ENCODE data around the gene IL2RA.

The IL2RA gene

DNA sequence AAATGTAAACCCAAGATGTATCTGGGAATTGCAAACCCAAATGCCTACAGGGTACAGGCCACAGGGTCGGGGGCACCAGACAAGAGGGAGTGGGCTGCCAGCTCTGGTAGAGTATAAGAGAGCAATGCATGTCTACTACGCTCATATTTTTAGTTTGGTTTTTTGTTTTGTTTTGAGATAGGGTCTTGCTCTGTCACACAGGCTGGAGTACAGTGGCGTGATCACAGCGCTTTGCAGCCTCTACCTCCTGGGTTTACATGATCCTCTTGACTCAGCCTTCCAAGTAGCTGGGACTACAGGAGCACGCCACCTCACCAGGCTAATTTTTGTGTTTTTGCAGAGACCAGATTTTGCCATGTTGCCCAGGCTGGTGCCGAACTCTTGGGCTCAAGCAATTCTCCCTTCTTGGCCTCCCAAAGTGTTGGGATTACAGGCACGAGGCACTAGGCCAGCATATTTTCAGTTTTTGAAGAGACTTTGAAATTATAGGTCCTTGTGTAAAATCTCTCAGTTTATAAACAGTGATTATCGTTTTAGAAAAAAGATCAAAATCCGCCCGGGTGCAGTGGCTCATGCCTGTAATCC lies 73.7 kb downstream of the IL2RA start:
- DNase-seq, result no peak

DNA sequence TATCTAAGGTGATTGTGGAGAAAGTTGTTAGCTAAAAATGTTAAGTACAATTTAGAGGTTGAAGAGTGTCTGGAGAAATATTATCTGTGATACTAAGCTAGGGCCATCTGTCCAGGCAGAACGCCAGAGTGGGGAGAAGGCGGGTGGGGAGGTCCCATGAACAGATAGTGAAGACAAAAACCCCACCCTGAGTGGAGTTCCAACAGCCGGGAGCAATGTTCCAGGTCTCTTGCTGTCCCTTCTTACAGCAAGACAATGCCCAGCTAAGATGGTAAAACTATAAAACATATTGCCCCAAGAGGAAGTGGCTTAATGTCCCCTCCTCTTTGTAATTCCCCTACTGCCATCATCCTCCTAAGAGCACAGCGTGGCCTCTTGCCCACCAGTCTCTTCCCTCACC lies 74.4 kb downstream of the IL2RA start:
- no peak for DNase-seq

DNA sequence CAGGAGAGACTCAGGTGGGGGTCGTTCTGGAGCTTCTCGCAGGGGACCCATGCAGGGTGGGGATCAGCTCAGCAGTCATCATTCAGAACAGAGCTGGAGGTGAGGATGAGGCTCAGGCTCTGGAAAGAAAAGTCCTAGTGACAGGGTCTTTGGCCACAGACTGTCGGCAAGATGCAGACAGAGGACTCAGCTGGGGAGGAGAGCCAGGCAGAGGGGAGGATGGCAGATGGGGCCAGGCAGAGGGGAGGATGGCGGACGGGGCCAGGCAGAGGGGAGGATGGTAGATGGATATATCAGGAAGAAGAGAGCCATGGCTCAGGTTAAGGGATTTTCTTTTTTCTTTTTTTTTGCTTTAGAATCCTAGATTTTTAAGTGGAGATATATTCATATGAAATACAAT lies 77.1 kb downstream of the IL2RA start:
- DNase-seq, result no peak

DNA sequence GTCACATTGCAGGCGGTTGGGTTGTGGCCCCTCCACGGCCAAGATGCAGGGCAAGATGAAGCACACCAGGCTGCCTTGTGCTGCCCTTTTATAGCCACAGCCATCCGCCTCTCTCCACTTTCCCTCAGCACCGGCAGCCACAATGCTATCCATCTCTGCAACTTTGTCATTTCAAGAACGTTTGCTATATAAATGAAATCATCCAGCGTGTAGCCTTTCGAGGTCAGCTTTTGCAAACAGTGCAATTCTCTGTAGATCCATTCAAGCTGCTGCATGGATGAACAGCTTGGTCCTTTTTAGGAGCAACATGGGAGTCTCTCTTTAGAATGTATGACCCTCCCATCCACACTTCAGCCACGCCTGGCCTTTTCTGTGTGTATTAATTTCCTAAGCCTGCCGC lies 78.4 kb downstream of the IL2RA start:
- no peak for DNase-seq

DNA sequence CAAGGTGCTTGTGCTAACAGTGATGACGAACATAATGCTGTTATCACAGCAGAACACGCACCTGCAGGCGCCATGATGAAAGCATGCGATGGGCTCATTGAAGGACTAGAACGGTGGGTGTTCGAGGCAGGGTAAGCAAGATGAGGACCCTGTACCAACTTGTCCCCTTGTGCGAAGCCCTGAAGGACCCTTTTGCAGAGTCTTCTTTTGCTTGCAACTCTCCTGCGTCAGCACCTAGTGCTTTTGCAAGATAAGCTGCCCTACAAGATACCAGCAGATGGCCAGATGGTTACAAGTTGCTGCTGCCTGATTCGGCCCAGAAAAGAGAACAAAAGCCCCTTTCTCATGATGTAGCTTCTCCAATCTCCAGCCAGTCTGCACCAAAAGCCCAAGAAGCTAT lies 80.6 kb downstream of the IL2RA start:
- no peak for DNase-seq

DNA sequence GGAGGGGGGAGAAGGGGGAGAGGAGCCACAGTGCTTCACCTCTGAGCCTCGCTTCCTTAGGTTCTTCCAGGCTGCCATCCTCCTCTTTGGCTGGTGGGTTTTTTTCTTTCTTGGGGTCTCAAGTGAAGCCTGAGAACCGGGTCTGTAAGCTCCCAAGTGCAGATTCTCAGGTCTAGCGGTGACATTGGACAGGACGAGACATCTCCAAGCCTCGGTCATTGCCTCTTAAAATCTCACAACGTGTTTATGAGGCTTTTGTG lies 84.0 kb downstream of the IL2RA start:
- DNase-seq, result no peak

DNA sequence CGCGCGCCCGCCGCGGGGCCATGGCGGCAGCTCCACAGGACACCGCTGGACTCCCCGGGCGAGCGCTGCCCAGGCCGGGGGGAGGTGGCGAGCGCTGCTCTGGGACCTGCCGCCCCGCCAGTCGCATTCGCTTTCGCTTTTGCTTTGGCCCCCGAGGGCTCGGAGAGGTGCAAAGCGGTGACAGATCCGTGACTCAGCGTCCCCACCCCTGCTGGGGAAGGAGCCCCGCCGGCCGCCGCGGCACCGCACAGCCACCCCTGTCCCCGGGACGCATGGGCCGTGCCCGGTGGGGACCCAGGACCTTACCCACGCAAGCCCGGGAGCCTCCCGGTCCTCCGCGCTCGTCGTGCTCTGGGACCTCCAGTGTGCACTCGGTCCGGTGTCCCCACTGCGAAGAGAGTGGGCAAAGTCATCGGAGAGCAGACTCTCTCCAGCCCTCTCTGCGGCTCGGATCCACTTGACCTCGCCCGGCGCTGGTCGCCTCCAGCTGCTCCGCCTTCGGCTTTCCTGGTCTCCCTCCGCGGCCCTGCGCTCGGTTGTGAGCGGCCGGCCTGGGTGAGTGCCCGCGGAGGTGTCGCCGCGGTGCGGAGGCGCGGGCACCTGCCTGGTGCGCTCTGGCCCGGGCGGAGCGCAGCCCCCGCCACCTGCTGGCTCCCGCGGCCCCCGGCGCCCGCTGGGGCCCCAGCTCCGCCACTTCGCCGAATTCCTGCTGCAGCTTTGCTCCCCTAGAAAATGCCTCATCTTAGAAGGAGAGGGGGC lies 84.5 kb downstream of the IL2RA start, which contains the start of gene IL15RA:
Gene IL15RA, minus strand, starts transcription at position 73 of the 759 bp plus-strand sequence. Its CDS starts 51 bp downstream, at position 22.
- DNase-seq, result peak in 13 of 56 donors; percentile 7 to 48 (median 35)

DNA sequence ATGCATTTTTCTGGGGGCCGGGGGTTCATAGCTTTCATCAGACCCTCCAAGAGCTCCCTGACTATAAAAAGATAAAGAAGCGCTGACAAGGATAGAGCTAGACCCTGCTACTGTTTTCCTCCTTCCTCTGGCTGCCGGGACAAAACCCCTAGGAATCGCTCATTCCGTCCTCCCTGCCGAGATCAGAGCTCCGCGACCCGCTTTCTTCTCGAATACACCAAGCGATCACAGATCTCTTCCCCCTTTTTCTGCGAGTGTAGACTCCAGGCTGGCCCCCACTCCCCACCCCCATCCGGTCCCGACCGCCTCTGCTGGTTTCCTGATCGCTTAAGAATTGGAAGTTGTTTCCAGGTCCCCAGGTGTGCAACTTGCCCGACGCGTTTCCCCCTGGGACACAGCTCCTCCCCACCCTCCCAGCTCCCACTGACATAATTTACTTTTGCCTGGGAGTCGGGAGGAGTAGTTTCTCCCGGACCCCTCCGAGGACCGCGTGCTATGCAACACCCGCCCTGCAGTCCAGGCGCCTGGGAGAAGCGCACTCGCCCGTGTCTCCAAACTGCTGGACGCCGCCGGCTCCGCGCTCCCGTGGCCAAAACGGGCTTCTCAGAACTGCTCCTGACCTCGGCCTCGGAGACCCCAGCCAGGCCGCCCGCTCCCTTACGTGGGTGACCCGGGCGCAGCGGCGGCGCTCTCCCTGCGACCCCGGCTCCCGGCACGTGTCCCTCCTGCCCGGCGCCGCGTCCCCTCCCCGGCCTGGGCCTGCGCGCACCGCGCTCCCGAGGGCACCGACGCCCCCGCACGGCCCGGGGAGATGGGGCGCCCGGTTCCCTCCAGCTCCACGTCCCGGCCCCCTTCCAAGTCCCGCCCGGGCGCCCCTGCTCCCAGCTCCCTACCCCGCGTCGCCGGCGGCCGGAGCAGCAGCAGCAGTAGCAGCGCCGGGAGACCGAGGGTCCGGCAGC lies 85.4 kb downstream of the IL2RA start:
- peak in 7 of 56 donors; percentile 3 to 45 (median 35) for DNase-seq

DNA sequence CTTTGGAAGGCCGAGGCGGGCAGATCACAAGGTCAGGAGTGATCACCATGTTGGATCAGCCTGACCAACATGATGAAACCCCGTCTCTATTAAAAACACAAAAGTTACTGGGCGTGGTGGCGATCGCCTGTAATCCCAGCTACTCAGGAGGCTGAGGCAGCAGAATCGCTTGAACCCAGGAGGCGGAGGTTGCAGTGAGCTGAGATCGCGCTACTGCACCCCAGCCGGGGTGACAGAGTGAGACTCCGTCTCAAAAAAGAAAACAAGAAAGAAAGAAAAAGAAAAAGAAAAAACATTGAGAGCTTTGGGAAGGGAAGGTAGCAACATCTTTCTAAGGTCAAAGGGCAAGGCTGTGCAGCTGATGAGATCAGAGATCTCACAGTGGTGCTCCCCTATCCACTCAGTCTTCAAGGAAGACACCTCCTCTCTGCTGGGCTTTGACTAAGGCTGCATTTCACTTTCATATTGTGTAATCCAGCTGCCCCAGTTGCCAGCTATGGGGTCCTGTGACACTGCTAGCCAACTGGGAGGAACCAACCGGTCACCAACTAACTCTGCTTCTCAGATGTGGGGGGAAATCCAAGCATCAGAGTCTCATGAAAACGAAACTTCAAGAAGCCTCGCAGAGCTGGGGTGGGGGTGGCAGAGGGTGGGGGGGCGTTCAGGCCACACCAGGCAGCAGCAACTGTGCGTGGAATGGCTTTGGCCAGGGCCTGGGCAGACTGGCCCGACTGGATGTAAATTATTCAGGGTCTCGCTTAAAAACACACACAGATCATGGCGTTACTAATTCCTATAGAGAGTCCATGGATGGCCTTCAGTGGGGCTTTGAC lies 86.3 kb downstream of the IL2RA start:
- DNase-seq, result peak in 5 of 56 donors; percentile 1 to 35 (median 24)

DNA sequence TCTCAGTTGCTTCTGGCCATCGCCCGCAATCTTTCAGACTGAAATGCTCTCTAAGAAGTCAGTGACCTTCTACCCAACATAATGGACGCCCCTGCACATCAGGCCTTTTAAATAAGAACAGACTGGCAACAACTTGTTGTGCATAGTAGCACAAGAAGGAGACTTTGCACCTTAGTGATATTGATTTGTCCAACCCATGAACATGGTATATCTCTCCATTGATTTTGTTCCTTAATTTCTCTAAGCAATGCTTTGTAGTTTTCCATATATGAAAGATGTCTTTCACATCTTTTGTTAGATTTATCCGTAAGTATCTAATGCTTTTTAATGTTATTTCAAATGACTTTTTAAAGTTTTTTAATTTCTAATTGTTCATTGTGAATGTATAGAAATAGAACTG lies 89.1 kb downstream of the IL2RA start:
- no peak for DNase-seq

DNA sequence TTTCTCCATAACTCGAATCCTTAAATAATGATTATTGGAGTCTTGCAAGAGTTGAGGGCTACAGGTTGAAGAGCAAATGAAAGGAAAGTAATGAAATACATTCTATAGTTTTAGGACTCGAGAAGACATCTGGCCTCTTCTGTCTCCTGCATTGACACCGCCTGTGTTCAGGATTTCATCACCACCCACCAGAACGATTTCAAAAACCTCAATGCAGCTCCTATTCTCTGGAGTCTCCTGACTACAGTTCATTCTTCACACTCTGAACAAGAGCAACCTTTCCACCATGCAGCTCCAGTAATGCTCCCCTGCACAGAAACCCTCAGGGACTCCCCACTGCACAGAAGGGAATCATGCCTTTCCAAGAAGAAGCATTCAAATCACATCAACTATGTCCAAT lies 90.3 kb downstream of the IL2RA start:
- no peak for DNase-seq

DNA sequence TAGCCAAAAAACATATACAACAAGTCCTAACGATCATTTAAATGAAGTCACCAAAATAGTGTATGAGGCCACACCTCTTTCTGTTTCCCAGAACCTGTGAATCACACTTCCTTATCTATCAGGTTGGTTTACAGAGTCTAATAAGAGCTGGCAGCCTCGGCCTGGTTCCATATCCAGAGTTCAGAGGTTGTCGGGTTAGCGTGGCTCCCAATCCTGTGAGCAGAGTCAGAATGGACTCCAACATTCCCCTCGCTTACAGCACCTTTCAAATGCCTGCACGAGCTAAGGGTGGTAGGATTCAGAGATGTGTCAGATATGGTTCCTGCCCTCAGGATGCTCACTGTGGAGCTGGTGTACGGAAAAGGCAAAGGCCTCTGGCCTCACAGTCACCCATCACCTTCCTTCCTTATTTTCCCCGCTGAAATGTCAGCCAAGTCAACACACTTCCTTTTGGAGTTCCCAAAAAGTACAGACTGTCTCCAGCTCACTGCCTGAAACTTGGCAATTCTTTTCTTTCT lies 90.8 kb downstream of the IL2RA start:
- no peak for DNase-seq

DNA sequence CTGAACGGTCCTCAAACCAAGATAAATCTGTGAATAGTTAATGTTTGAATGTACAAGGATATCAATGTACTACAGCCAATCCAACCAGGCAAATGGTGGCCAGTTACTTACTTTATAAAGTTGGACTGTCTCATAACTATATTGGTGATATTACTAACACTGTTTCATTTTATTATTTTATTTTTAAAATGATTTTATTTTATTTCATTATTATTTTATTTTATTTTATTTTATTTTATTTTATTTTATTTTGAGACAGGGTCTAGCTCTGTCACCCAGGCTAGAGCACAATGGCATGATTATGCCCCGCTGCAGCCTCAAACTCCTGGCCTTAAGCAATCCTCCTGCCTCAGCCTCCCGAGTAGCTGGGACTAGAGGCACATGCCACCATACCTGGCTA lies 91.6 kb downstream of the IL2RA start:
- no peak for DNase-seq

DNA sequence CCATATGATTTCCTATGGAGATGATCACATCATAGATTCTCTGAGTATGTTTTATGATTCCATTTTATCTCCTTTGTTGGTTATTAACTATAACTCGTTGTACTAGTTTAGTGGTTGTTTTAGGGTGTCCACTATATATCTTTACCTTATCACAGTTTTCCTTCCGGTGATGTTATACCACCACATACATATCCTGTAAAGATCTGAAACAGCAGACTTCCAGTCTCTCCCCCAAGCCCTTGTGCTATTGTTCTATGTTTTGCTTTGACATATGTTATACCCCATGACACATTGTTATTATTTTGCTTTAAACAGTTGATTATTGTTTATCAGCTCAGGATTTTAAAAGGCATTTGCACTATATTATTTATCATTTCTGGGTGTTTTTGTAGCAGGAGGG lies 92.1 kb downstream of the IL2RA start:
- no peak for DNase-seq

DNA sequence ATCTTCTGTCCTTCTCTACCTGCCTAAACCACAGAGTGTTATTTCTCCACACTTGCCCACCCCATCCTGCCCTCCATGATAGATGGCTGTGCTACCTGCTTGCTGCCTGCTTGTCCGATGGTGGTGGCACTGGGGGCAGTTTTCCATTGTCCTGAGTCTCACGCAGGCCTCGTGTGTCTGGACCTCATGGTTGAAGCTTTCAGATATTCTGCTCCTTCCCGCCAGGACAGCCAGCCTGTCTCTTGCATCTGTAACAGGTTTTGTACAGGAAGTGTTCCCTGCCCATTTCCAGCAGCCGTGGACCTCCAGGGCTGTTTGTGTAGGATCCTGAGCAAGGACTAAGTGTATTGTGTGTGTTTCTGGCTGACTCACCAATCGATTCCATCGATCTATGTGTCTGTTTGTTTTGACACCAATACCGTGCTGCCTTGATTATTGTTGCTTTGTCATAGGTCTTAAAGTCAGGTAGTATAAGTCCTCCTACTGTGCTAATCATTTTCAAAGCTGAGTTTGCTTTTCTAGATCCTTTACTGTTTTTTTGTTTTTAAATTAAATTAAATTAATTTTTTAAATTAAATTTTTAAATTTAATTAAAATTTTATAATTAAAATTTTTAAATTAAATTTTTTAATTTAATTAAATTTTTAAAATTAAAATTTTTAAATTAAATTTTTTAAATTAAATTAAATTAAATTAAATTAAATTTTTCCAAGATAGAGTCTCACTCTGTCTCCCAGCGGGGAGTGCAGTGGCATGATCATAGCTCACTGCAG lies 93.3 kb downstream of the IL2RA start:
- DNase-seq, result no peak

DNA sequence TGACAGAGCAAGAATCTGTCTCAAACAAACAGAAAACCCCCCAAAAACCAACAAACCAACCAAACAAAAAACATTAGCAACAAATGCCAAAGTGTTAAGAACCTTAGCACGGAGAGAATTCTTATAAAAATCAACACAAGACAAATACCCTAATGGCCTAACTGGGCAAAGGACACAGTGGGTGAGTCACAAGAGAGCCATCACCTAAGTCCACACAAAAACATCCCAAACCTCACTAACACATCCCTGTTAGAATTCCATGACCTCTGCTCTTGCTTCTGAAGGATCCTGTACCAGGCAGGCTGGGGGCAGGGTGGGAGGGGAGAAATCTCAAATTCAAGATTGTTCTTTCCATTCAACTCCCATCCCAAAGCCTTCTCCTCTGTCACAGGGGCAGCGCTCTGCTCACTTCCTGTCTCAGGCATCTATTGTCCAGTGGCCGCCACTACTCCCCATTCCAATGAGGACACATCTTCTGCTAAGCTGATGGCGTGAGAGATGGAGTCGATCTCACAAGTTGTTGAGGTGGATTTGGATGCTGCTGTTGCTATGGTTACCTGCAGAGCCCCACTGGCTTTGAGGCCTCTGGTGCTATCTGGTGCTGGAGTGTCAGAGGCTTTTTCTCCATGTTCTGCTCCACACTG lies 94.0 kb downstream of the IL2RA start:
- no peak for DNase-seq

DNA sequence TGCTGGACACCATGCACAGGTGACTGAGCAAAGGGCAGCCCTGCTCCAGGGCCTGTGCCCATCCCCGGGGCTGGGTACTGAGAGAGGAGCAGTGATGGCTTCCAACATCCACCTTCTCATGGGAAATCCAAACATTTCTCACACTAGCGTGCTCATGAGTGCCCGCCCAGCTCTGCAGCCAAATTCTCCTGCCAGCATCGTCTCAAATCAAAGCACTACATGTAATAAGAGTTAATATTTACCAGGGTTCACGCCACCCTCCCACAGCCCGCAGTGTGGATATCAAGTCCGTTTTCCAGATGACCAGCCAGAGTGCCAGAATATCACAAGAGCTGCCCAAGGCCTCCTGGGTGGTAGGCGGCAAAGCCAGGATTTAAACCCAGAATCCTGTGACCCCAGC lies 96.9 kb downstream of the IL2RA start:
- DNase-seq, result no peak

DNA sequence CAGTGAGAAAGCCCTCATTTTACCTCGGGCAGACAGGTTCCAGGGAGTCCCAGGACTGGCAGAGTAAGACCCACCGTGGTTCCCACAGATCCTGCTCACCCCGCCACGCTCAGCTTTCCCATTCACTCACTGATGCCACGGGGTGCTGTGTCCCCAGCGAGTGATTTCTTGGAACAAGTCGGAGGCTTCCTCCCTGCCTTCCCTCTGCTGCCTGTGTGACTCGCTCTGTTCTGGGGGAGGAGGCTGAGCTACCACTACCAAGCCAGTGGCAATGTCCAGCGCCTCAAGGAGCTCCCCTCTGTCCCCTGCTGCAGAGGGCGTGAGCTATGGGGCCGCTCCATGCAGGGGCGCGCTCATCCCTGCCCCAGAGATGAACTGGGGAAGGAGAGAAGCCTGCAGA lies 97.4 kb downstream of the IL2RA start:
- DNase-seq, result no peak

DNA sequence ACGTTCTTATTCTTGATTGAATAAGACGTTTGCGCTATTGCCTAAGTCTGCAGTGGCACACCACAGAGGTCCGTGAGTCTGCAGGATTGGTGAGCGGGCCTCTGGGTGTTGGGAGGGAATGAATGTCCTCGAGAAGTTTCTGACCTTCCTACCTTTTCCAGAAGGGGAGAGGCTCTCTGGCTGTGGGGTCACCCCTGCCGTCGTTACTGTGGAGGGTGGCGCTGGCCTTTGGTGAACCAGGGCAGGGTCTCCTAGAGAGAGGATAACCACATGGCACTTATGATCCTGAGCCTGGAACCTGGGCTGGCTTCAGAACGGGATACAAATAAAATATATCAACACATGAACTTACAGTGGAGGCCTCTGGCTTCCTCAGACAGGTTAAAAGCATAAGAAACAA lies 98.6 kb downstream of the IL2RA start:
- DNase-seq, result no peak

DNA sequence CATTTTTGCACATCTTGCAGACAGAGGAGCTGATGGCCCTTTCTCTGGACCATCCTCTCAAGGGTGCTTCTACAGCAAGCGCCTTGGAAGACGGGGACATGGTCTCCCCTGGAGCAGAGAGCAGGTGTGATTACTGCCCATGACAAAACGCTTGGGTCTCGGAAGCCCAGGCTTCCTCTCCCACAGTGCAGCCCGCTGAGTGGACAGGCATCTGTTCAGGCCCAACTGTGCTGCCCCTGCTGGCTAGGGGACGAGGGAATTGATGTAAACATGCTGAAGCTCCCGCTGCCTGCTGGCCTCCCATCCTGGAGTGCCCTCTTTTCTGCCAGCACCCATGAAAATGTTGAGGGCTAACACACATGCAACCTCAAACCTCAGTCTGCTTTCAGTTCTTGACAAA lies 99.1 kb downstream of the IL2RA start:
- DNase-seq, result no peak
